Naive B cell (primary cell): ENCODE data around the gene CACHD1. TPM values are rescaled to one million over a fixed set of nuclear protein-coding genes. Genes with fewer than 3 reads are reported as not detected.

Experiments used
- ATAC-seq, 2 donors: fragments of 150-1000 bp; cut with Tn5 transposase; 2 replicates each; pipeline ENCODE4 v1.10.0; 2021; ENCODE audit warnings: low read depth in 2 of 2, mild to moderate bottlenecking in 2 of 2, moderate library complexity in 2 of 2
- DNase-seq: peaks from one replicate; pipeline ENCODE4 v3.0.0; 2022
- H3K27ac Mint-ChIP-seq, 6 donors: one replicate each; pipeline ENCODE4 v1.8.0; 2020 to 2022; ENCODE audit warnings: mild to moderate bottlenecking in 6 of 6, mixed read lengths in 6 of 6, moderate library complexity in 5 of 6, inconsistent platforms in 2 of 6
- H3K27me3 Mint-ChIP-seq, 3 donors: one replicate each; pipeline ENCODE4 v1.8.0; 2021 to 2022; ENCODE audit warnings: mixed read lengths in 3 of 3, mild to moderate bottlenecking in 1 of 3
- H3K36me3 Mint-ChIP-seq, 2 donors: one replicate each; pipeline ENCODE4 v1.8.0; 2020 to 2022; ENCODE audit warnings: mixed read lengths in 2 of 2, inconsistent platforms in 1 of 2, mild to moderate bottlenecking in 1 of 2
- H3K4me1 Mint-ChIP-seq, 3 donors: one replicate each; pipeline ENCODE4 v1.8.0; 2020 to 2022; ENCODE audit warnings: mixed read lengths in 3 of 3, inconsistent platforms in 1 of 3, mild to moderate bottlenecking in 1 of 3, moderate library complexity in 1 of 3
- H3K4me3 Mint-ChIP-seq, 8 donors: one replicate each; pipeline ENCODE4 v1.8.0; 2020 to 2022; ENCODE audit warnings: mild to moderate bottlenecking in 8 of 8, mixed read lengths in 8 of 8, moderate library complexity in 8 of 8, inconsistent platforms in 2 of 8
- H3K9me3 Mint-ChIP-seq, 7 donors: one replicate each; pipeline ENCODE4 v1.8.0; 2020 to 2022; ENCODE audit warnings: mixed read lengths in 7 of 7, mild to moderate bottlenecking in 5 of 7, inconsistent platforms in 2 of 7, moderate library complexity in 1 of 7
- polyA plus RNA-seq, 6 donors: library from polyadenylated mRNA; unstranded; fragments of 300-500 nt; fragmentation: Illumina TruSeq; gene quantifications; one replicate each; pipeline ENCODE4 v1.2.3, GENCODE V29; 2021; ENCODE audit warnings: low read depth in 6 of 6

Gene CACHD1
- polyA plus RNA-seq, 6 donors from 2014 or later, result not detected

GRCh38 chr1:64675718-64676345 is 205.9 kb downstream of the CACHD1 start:
- Mint-ChIP-seq H3K4me1 (peaks cover 0 to 3% (median 0%) of the 10 kb centered on the region in 3 donors), H3K27ac (no peak overlapping the region), H3K27me3 (no peaks in the 10 kb centered on the region), H3K4me3 (no peak overlapping the region), H3K36me3 (no peaks in the 10 kb centered on the region), H3K9me3 (no peaks in the 10 kb centered on the region)
- DNase-seq, result no peak
- no peak for ATAC-seq

DNA sequence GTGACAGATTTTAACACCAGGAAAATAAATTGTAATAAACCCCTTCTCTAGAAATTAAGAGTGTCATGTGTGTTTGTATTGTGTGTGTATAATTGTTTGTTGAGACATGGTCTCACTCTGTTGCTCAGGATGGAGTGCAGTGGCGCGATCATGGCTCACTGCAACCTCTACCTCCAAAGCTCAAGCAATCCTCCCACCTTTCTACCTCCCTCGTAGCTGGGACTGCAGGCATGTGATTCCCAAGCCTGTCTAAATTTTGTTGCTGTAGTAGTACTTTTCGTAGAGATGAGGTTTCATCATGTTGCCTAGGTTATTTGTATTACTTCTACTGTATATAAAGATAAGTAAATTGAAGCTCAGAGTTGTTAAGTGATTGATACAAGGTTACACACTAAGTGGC is 206.5 kb downstream of the CACHD1 start:
- peaks cover 0 to 3% (median 0%) of the 10 kb centered on the region in 3 donors for H3K4me1 Mint-ChIP-seq
- no peaks in the 10 kb centered on the region for H3K36me3 Mint-ChIP-seq

DNA sequence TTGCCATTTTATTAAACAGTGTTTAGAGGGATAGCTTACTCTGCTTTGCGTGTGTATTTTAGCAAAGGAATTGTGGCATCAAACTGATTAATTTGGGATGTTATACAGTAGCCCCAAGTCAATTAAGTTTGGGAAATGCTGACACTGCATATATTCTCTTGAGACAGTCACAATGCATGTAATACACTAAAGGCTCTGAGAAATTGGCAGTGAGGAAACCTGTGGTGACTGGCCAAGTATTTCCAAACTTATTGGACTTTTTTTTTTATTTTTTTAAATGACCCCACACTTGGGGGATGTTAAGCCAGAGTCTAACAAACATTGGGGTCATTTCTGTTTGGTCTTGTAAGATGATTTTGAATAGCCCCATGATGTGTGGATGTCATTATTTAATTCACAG is 207.6 kb downstream of the CACHD1 start:
- H3K4me1 Mint-ChIP-seq, result peaks cover 0 to 3% (median 0%) of the 10 kb centered on the region in 3 donors
- DNase-seq (no peak), ATAC-seq (no peak)
- H3K27me3 Mint-ChIP-seq, result no peaks in the 10 kb centered on the region
- H3K4me3 Mint-ChIP-seq, result no peak overlapping the region
- no peaks in the 10 kb centered on the region for H3K9me3 Mint-ChIP-seq
- H3K27ac Mint-ChIP-seq, result no peak overlapping the region
- no peaks in the 10 kb centered on the region for H3K36me3 Mint-ChIP-seq

More for the DNA sequence above, 206.5 kb downstream of the CACHD1 start:
- Mint-ChIP-seq H3K27me3 (no peaks in the 10 kb centered on the region), H3K27ac (no peak overlapping the region), H3K4me3 (no peak overlapping the region), H3K9me3 (no peaks in the 10 kb centered on the region)
- ATAC-seq (no peak), DNase-seq (no peak)

DNA sequence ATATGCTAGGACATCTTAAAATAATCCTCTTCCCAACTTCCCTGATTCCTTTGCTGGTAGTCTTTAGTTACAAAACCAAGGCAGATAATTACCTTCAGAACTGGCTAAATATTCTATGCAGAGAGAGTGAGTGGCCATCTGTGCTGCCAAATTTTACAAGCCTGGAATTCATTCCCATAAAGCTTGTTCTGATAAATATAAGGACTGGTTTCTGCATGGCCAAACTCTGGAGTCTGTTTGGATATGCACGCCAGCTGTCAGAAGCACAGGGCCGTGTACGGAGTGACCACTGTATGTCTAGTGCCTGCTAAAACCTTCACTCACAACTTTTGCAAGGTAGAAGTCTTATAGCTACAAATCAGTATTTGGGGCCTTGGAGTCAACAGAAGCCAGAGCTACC is 208.4 kb downstream of the CACHD1 start:
- no peak overlapping the region for H3K27ac Mint-ChIP-seq
- no peaks in the 10 kb centered on the region for H3K9me3 Mint-ChIP-seq
- no peaks in the 10 kb centered on the region for H3K27me3 Mint-ChIP-seq
- H3K4me3 Mint-ChIP-seq, result no peak overlapping the region
- DNase-seq (no peak), ATAC-seq (no peak)
- H3K4me1 Mint-ChIP-seq, result peaks cover 0 to 3% (median 0%) of the 10 kb centered on the region in 3 donors
- H3K36me3 Mint-ChIP-seq, result no peaks in the 10 kb centered on the region

DNA sequence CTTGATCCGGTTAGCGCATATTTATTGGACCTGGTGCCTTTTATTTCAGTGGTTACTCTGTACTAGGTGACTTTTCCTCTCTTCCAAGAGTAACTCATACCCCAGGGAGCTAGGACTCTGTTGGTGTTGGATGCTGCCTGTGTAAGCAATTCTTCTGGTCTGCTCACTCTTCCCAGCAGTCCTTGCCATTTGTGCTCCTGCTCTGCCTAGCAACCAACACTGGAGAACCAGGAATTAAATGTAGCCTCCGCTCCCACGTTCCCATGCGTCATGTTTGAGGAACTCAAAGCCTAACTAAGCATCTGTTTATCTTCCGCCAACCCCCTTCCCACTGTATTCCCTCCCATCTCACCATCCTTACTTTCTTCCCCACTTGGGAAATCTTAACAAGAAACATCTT is 209.2 kb downstream of the CACHD1 start:
- Mint-ChIP-seq H3K9me3 (no peaks in the 10 kb centered on the region), H3K4me3 (no peak overlapping the region), H3K27me3 (no peaks in the 10 kb centered on the region), H3K36me3 (no peaks in the 10 kb centered on the region), H3K27ac (peak overlapping the region in 1 of 6 donors; percentile 26), H3K4me1 (peaks cover 0 to 3% (median 0%) of the 10 kb centered on the region in 3 donors)
- DNase-seq (no peak), ATAC-seq (no peak)

DNA sequence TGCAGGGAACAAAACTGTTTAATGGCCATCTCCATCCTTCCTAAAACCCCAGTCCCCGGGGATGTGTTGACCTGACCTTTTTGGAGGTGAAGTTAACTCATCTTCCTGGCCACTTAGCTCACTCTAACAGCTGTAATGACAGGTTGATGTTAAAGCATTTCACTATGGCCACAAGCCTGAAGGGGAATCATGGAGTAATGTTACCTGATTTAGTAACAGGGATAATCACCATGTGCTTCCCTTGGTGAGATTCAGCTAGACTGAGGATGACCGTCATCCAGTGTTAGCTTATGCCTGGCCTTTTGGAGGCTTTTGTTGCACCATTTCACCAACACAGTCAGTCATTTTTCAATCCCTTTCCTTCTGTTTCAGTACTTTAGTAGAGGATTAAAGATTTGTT is 210.7 kb downstream of the CACHD1 start:
- Mint-ChIP-seq H3K4me1 (peaks cover 0 to 2% (median 0%) of the 10 kb centered on the region in 3 donors), H3K27ac (no peak overlapping the region), H3K9me3 (no peaks in the 10 kb centered on the region), H3K4me3 (no peak overlapping the region), H3K27me3 (no peaks in the 10 kb centered on the region), H3K36me3 (no peaks in the 10 kb centered on the region)
- ATAC-seq, result no peak
- DNase-seq, result no peak

DNA sequence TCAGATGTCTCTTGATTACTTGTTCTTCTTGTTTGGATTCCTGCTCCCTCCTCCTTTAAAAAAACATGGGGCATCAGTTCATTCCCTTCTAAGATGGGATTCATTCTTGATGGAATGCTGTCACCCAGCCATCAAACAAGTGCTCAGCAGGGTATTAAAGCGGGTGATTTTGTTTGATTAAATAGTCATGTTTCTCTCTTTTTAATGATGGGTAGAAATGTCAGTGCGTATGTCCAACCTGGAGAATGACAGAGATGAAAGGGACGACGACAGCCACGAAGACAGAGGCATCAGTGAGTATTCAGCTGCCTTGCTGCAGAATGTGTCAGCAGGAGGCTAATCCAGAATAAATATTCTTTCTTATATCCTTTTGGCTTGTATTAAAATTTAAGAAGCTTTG is 211.1 kb downstream of the CACHD1 start:
- H3K27me3 Mint-ChIP-seq, result no peaks in the 10 kb centered on the region
- no peaks in the 10 kb centered on the region for H3K9me3 Mint-ChIP-seq
- H3K4me1 Mint-ChIP-seq, result no peaks in the 10 kb centered on the region
- DNase-seq (no peak), ATAC-seq (no peak)
- no peaks in the 10 kb centered on the region for H3K36me3 Mint-ChIP-seq
- H3K27ac Mint-ChIP-seq, result no peak overlapping the region
- no peak overlapping the region for H3K4me3 Mint-ChIP-seq

- H3K4me1 Mint-ChIP-seq, result no peaks in the 10 kb centered on the region
- no peak overlapping the region for H3K27ac Mint-ChIP-seq
- H3K9me3 Mint-ChIP-seq, result no peaks in the 10 kb centered on the region
- no peak for DNase-seq
- no peaks in the 10 kb centered on the region for H3K36me3 Mint-ChIP-seq
- H3K27me3 Mint-ChIP-seq, result no peaks in the 10 kb centered on the region
- no peak overlapping the region for H3K4me3 Mint-ChIP-seq
- no peak for ATAC-seq
Observed at GRCh38 chr1:64683419-64683818, 213.5 kb downstream of the CACHD1 start.

DNA sequence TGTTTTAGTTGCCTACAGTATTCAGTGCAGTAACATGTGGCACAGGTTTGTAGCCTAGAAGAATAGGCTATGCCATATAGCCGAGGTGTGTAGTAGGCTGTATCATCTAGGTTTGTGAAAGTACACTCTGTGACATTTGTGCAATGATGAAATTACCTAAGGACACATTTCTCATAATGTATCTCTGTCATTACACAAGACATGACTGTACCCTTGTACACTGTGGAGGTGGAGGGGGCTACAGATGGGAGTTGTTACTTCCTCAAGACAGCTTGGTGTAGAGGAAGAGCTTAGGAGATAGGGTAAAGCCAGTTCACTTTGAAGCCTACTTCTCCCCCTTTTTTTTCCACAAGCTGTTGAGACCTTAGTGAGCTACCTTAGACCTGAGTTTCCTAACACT is 215.3 kb downstream of the CACHD1 start:
- DNase-seq, result no peak
- Mint-ChIP-seq H3K4me1 (no peaks in the 10 kb centered on the region), H3K27ac (no peak overlapping the region), H3K36me3 (no peaks in the 10 kb centered on the region), H3K4me3 (no peak overlapping the region), H3K9me3 (no peaks in the 10 kb centered on the region), H3K27me3 (no peaks in the 10 kb centered on the region)
- ATAC-seq, result no peak

DNA sequence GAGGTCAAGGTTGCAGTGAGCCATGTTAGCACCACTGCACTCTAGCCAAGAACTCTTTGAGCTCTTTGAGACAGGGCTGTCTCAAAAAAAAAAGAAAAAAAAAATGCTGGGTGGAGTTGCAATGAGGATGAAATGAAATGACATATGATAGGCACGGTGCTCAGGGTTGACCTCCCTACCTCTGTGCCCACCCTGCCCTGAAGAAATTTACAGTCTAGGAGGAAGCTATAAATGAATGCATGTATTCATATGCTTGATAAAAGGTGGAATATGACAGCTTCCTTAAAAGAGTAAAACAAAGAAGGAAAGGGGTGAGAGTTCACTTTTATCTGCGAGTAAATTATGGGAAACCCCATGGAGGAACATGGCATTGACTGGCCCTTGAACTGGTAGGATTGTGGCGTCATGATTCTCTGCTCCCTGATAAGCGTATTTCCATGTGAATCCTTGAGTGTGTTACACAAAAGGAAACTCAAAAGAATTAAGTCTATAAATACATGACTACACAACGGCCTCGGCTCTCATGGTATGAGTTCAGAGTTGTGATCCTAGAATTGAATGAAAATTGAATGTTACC is 215.9 kb downstream of the CACHD1 start:
- H3K9me3 Mint-ChIP-seq, result no peaks in the 10 kb centered on the region
- ATAC-seq, result no peak
- no peaks in the 10 kb centered on the region for H3K27me3 Mint-ChIP-seq
- no peak for DNase-seq
- no peak overlapping the region for H3K4me3 Mint-ChIP-seq
- no peaks in the 10 kb centered on the region for H3K36me3 Mint-ChIP-seq
- no peaks in the 10 kb centered on the region for H3K4me1 Mint-ChIP-seq
- no peak overlapping the region for H3K27ac Mint-ChIP-seq

DNA sequence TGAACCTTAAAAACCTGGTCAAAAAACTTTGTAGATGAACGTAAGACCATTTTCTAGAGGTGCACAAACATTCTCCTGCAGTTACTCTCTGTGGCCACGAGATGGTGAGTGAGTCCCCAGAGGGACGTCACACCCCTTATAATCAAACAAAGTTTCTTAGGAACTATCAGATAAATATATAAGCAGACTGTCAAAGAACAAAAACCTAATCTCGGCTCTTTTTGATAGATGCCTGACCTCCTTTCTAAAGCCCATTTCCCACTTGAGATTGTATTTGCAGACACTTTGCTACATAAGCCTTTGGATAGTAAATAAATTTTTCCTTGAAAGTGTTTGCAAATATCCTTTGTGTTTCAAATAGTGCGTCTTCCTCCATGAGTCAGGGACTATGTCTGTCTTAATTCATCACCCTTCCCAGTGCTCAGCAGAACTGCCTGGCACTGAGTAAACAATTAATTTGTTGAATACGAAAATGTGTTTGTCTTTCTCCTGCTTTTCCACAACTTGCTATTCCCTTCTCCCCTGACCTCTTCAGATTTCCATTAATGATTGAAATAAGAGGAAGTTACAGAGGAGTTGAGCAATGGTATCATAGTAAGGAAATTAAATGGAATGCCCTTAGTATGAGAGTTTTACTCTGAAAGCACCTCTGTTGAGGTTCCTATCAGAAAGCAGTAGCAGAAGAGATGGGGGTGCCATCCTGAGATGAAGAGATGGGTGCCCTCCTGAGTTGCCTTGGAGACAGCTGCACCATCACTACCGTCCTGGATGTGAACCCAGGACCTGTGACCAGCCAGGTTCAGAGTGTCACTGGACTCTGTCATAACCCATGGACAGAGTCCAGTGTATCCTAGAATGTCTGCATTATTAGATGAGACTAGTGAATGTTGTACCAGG is 217.1 kb downstream of the CACHD1 start:
- ATAC-seq (peak; percentile 56 to 59), DNase-seq (peak; percentile 29)
- Mint-ChIP-seq H3K4me1 (no peaks in the 10 kb centered on the region), H3K27ac (no peak overlapping the region), H3K36me3 (no peaks in the 10 kb centered on the region), H3K27me3 (peaks cover 0 to 6% (median 0%) of the 10 kb centered on the region in 3 donors), H3K4me3 (no peak overlapping the region), H3K9me3 (no peaks in the 10 kb centered on the region)

DNA sequence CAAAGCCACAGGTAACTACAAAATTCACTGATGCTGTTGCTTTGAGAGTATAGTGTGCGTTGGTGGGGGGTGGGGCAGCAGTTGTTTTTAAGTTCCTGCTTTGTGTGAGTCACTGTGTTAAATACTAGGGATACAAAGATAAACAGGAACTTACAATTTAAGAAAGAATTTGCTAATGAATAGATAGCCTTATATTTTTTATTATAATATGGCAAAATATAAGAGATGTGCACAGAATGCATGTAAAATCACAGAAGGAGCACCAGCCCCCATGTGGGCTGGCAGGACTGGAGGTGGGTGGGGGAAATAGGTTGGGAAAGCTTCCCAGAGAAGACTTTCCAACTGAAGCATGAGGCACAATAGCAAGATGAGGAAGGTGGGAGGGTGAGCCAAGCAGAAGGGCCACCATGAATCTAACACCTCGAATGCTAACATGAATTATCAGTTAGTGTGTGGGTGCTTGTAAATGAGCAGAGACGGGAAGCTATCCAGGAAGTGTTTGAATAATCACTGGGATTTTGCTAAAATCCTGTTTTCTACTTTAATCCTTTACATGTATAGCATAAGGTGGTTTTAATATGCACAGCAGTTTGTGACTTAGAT is 217.9 kb downstream of the CACHD1 start:
- H3K4me1 Mint-ChIP-seq, result no peaks in the 10 kb centered on the region
- no peaks in the 10 kb centered on the region for H3K36me3 Mint-ChIP-seq
- no peaks in the 10 kb centered on the region for H3K9me3 Mint-ChIP-seq
- no peak for DNase-seq
- ATAC-seq, result no peak
- H3K27me3 Mint-ChIP-seq, result peaks cover 0 to 6% (median 0%) of the 10 kb centered on the region in 3 donors
- H3K27ac Mint-ChIP-seq, result peak overlapping the region in 1 of 6 donors; percentile 85
- no peak overlapping the region for H3K4me3 Mint-ChIP-seq

DNA sequence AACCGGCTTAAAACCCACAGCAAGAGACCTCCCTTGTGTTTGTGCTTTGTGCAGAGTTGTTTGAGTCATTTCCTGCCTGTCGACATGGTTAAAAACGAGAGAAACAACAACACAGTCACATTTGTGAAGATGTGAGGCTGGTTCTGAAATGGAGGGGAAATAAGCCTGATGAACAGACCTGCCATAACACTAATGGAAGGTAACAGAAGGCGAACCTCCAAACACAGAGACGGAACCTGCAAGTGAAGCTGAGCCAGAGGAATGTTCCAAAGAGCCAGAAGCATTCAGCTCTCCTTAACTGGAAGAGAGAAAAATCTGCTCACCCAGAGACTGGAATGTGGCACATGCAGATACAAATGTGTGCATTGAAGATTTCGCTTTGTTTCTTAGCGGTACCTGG is 221.7 kb downstream of the CACHD1 start:
- no peaks in the 10 kb centered on the region for H3K36me3 Mint-ChIP-seq
- ATAC-seq, result no peak
- H3K4me3 Mint-ChIP-seq, result no peak overlapping the region
- H3K4me1 Mint-ChIP-seq, result no peaks in the 10 kb centered on the region
- H3K27me3 Mint-ChIP-seq, result peaks cover 0 to 6% (median 0%) of the 10 kb centered on the region in 3 donors
- no peak overlapping the region for H3K27ac Mint-ChIP-seq
- no peak for DNase-seq
- no peaks in the 10 kb centered on the region for H3K9me3 Mint-ChIP-seq
